Lower lobe of right lung (tissue), 2 donors: ENCODE data around the gene TJP2. TPM values are rescaled to one million over a fixed set of nuclear protein-coding genes. Genes with fewer than 3 reads are reported as not detected.

Source experiments
- ATAC-seq, 2 donors: fragments of 200-7000 bp; cut with Tn5 transposase; one replicate each; pipeline ENCODE4 v1.9.1; 2020 to 2022; ENCODE audit warnings: mild to moderate bottlenecking in 2 of 2, moderate library complexity in 2 of 2
- DNase-seq: peaks from one replicate; pipeline ENCODE4 v3.0.0-alpha.2; 2020
- H3K27ac ChIP-seq: fragments of 200-600 bp; one replicate; pipeline ENCODE4 v1.8.0; 2022
- H3K27me3 ChIP-seq: fragments of 200-600 bp; one replicate; pipeline ENCODE4 v1.8.0; 2022; ENCODE audit warnings: low read depth
- H3K36me3 ChIP-seq: fragments of 200-600 bp; one replicate; pipeline ENCODE4 v1.8.0; 2022; ENCODE audit warnings: mild to moderate bottlenecking
- H3K4me1 ChIP-seq: fragments of 200-600 bp; one replicate; pipeline ENCODE4 v1.8.0; 2022
- H3K4me3 ChIP-seq: fragments of 200-600 bp; one replicate; pipeline ENCODE4 v1.8.0; 2022; ENCODE audit warnings: mild to moderate bottlenecking
- H3K9me3 ChIP-seq: fragments of 200-600 bp; one replicate; pipeline ENCODE4 v1.8.0; 2022
- CTCF ChIP-seq: fragments of 200-600 bp; IDR thresholded peaks from one replicate; pipeline ENCODE4 v1.8.0; 2022; ENCODE audit warnings: antibody characterized with exemption, mild to moderate bottlenecking
- intact Hi-C: fragments of 100-400 bp; cut with DNase I; formaldehyde crosslinking; loops from one replicate; pipeline ENCODE4 v1.11.0; 2022
- long read RNA-seq: library from polyadenylated mRNA; unstranded; transcript quantifications from one replicate; pipeline ENCODE4 v2.0.0, GENCODE V29; 2021
- total RNA-seq: library from RNA; stranded (reverse); fragmentation: NEBNext Ultra II Directional; extraction: Animal tissue kit (Norgen Biotek cat#: 25700); gene quantifications from one replicate; pipeline ENCODE4 v1.2.1, GENCODE V29; 2021
- donor health status: DM: no; HTN: yes; CAD: no; lungs with severe emphysema.

The TJP2 gene
- 124 TPM for total RNA-seq
- long read RNA-seq, full-length matches to known transcripts = 17 of 86 reads
- long read RNA-seq, partial matches to known transcripts = 41 of 86 reads
- long read RNA-seq, other reads (novel, unspliced or antisense) = 28 of 86 reads

GRCh38 chr9:69173891-69174615 lies at the start of gene TJP2:
TSS of gene TJP2 (plus strand) at chr9:69174277. CDS start at chr9:69174373, 96 bp downstream.
- Histone ChIP-seq H3K4me3 (peak within 1 kb of the TSS; percentile 73), H3K27ac (peak within 1 kb of the TSS; percentile 80), H3K4me1 (peaks cover 78% of the 10 kb centered on the region), H3K9me3 (no peaks in the 10 kb centered on the region), H3K36me3 (no peaks in the 10 kb centered on the region), H3K27me3 (no peaks in the 10 kb centered on the region)
- intact Hi-C loops = no loop called here
- ATAC-seq (peak; percentile 77 to 84), DNase-seq (peak; percentile 78)
- TF ChIP-seq CTCF = no peak

- Histone ChIP-seq H3K27me3 (no peaks in the 10 kb centered on the region), H3K9me3 (no peaks in the 10 kb centered on the region), H3K27ac (no peak overlapping the region), H3K36me3 (no peaks in the 10 kb centered on the region), H3K4me1 (peaks cover 50% of the 10 kb centered on the region), H3K4me3 (no peak overlapping the region)
- peak in 1 of 2 donors; percentile 22 for ATAC-seq
- TF ChIP-seq CTCF = no peak
- DNase-seq = no peak
- intact Hi-C loops = no loop called here
These were observed 43.3 kb upstream of the TJP2 start for GRCh38 chr9:69130456-69131441.

- DNase-seq (no peak), ATAC-seq (peak; percentile 49 to 58)
- no peak overlapping the region for H3K27ac ChIP-seq
- no peak overlapping the region for H3K4me3 ChIP-seq
- intact Hi-C loops = no loop called here
- peaks cover 50% of the 10 kb centered on the region for H3K4me1 ChIP-seq
- TF ChIP-seq CTCF = no peak
- no peaks in the 10 kb centered on the region for H3K9me3 ChIP-seq
- H3K27me3 ChIP-seq = no peaks in the 10 kb centered on the region
- H3K36me3 ChIP-seq = no peaks in the 10 kb centered on the region
These were observed 42.4 kb upstream of the TJP2 start for GRCh38 chr9:69131682-69132081.

GRCh38 chr9:69132361-69132760 lies 41.7 kb upstream of the TJP2 start:
- DNase-seq (no peak), ATAC-seq (no peak)
- intact Hi-C loops = no loop called here
- no peak overlapping the region for H3K4me3 ChIP-seq
- no peaks in the 10 kb centered on the region for H3K27me3 ChIP-seq
- no peak for TF ChIP-seq CTCF
- peaks cover 50% of the 10 kb centered on the region for H3K4me1 ChIP-seq
- no peak overlapping the region for H3K27ac ChIP-seq
- no peaks in the 10 kb centered on the region for H3K9me3 ChIP-seq
- peaks cover under 1% of the 10 kb centered on the region for H3K36me3 ChIP-seq

GRCh38 chr9:69134412-69134811 lies 39.7 kb upstream of the TJP2 start:
- peaks cover 4% of the 10 kb centered on the region for H3K36me3 ChIP-seq
- no peaks in the 10 kb centered on the region for H3K9me3 ChIP-seq
- no peak overlapping the region for H3K27ac ChIP-seq
- H3K4me3 ChIP-seq = no peak overlapping the region
- H3K4me1 ChIP-seq = peaks cover 43% of the 10 kb centered on the region
- no peaks in the 10 kb centered on the region for H3K27me3 ChIP-seq
- no peak for TF ChIP-seq CTCF
- no peak for DNase-seq
- ATAC-seq = peak; percentile 84 to 86
- intact Hi-C loops = no loop called here
